GM19099 (cell line): ENCODE results near the gene KRT26.

Source experiments
- POLR2A ChIP-seq: IDR thresholded peaks from 3 replicates; pipeline ENCODE4 v1.6.1; 2011; ENCODE audit warnings: low read depth; ENCODE audit not compliant: insufficient read length; ENCODE audit errors: extremely low read depth

KRT26 gene

DNA sequence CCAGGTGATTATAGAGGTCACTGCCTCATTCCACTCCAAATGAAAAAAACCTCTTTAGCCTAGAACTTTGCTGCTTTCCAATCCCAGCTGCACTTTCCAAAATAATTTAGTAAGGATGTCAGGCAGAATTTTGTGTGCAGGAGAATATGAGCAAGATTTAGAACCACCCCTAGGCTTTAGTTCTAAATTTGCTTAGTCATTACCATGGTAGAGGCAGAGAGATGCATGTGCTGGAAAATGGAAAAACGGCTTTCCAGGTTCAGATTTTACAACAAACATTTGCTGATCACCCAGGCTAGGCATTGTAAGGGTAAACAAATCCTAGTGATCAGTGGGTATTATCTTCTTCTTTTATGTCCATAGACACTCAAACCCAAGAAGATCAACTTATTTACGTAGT, 6.3 kb downstream of the KRT26 start:
- no peak for TF ChIP-seq POLR2A

- no peak for TF ChIP-seq POLR2A
Measured at GRCh38 chr17:40763752-40764151, 8.2 kb downstream of the KRT26 start.

GRCh38 chr17:40760105-40761016, 11.6 kb downstream of the KRT26 start:
- TF ChIP-seq POLR2A = no peak

GRCh38 chr17:40755231-40755630, 16.8 kb downstream of the KRT26 start, which contains the start of gene KRT25:
Gene KRT25, minus strand, starts transcription at chr17:40755331. Its CDS starts 60 bp downstream, at chr17:40755271.
- no peak for TF ChIP-seq POLR2A

GRCh38 chr17:40753804-40754203, 18.2 kb downstream of the KRT26 start:
- no peak for TF ChIP-seq POLR2A

DNA sequence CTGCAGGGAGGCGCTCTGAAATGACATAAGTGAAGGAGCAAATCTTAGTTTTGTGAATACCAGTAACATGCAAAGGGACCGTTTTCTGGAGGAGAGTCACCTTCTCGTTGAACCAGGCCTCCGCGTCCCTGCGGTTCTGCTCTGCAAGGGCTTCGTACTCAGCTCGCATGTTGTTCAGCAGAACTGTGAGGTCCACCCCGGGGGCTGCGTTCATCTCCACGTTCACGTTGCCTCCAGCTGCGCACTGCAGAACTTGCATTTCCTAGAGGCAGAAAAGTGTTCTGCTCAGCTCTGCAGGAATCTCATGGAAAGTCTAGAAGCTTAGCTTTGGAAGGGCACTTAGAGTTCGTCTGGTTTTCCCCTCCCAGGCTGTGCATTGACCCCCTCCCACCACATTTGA, 20.9 kb downstream of the KRT26 start:
- TF ChIP-seq POLR2A = no peak

DNA sequence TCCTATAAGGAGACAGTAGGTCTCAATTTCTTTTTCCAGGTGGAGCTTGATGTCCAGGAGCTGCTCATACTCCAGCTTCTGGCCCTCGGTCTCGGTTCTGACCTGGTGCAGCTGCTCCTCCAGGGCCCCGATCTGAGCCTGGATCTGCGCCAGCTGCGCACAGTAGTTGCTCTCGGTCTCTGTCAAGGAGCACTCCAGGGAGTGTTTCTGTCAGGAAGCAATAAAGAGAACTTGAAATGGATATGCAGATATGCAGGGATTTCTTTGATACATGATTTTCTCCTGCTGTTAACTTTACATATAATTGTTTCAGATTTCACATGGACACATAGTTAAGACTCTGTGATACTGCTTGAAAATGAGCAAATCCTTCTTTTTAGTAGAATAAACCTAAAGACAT, 21.6 kb downstream of the KRT26 start:
- no peak for TF ChIP-seq POLR2A

- no peak for TF ChIP-seq POLR2A
Measured at GRCh38 chr17:40738553-40738952, 33.4 kb downstream of the KRT26 start.

- TF ChIP-seq POLR2A = no peak
Measured at GRCh38 chr17:40735016-40735415, 37.0 kb downstream of the KRT26 start.

DNA sequence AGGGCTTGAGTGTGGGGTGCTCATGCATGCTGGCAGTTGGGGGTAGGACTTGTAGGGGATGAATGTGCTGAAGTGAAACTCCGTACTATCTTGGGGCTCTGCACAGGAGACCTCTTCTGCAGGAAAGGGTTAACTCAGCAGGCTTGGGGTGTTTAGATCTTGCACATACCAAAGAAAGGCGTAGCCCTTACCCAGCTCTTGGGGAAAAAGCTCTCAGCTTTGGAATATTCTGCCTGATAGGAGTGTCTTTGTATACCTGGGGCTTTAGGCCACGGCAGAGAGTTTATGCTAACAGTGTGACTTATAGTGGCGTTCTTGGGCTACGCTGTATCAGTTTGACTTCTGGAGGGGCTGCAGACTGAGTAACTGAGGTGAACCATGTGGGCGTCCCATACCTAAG, 38.0 kb downstream of the KRT26 start:
- TF ChIP-seq POLR2A = no peak

GRCh38 chr17:40730970-40731369, 41.0 kb downstream of the KRT26 start:
- TF ChIP-seq POLR2A = no peak

- no peak for TF ChIP-seq POLR2A
Measured at GRCh38 chr17:40727447-40728231, 44.4 kb downstream of the KRT26 start.

DNA sequence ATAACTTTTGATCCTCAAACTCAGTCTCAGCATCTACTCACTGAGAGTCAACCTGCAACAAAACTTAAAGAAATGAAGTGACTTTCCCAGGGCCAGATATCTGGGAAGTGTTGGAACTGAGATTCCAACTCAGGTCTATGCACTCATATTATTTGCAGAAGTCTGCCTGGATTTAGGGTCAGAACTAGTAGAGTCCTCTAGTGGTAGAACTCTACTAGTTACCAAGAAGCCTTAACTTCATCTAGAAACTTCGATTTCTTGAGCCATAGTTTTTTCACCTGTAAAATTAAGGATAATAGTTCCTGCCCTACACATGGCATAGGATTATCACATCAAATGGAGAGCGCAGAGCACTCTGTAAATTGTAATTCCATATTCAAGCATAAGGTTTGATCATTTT, 45.1 kb downstream of the KRT26 start:
- no peak for TF ChIP-seq POLR2A

DNA sequence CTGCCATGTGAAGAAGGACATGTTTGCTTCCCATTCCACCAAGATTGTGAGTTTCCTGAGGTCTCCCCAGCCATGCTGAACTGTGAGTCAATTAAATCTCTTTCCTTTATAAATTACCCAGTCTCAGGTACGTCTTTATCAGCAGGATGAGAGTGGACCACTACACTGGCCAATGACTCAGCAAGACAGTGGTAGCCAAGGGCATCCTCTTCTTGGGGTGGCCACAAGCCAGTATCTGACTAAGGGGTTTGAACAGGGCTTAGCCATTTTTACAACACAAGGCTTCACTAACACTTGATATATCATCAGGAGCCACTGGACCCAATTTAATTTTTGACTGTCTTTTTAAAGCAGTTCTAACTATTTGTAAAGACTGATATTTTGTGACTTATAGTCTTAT, 47.3 kb downstream of the KRT26 start:
- TF ChIP-seq POLR2A = no peak

- no peak for TF ChIP-seq POLR2A
Measured at GRCh38 chr17:40722241-40722640, 49.8 kb downstream of the KRT26 start.

- TF ChIP-seq POLR2A = no peak
Measured at GRCh38 chr17:40720899-40721298, 51.1 kb downstream of the KRT26 start.
